Neural crest cell (in vitro differentiated cells): ENCODE results near the gene YAF2. TPM values are rescaled to one million over a fixed set of nuclear protein-coding genes. Genes with fewer than 3 reads are reported as not detected.

Source experiments
- DNase-seq: peaks from one replicate; pipeline ENCODE4 v3.0.0; 2021; ENCODE audit warnings: low read depth, mixed read lengths, low spot score
- H3K27ac Mint-ChIP-seq: one replicate; pipeline ENCODE4 v1.8.0; 2021; ENCODE audit warnings: mild to moderate bottlenecking, mixed read lengths; ENCODE audit not compliant: unreplicated experiment
- H3K27me3 Mint-ChIP-seq: 2 replicates; pipeline ENCODE4 v1.8.0; 2021; ENCODE audit warnings: low read depth, mild to moderate bottlenecking, mixed read lengths
- H3K36me3 Mint-ChIP-seq: 2 replicates; pipeline ENCODE4 v1.8.0; 2021; ENCODE audit warnings: low read depth, mild to moderate bottlenecking, mixed read lengths
- H3K4me1 Mint-ChIP-seq: 2 replicates; pipeline ENCODE4 v1.8.0; 2021; ENCODE audit warnings: mixed read lengths
- H3K4me3 Mint-ChIP-seq: one replicate; pipeline ENCODE4 v1.8.0; 2021; ENCODE audit warnings: mild to moderate bottlenecking, mixed read lengths
- H3K9me3 Mint-ChIP-seq: 2 replicates; pipeline ENCODE4 v1.8.0; 2021; ENCODE audit warnings: mixed read lengths
- total RNA-seq: library from RNA; stranded (reverse); gene quantifications from 2 replicates; pipeline ENCODE4 v1.2.1, GENCODE V29; 2021
- TF ChIP-seq, protein P1 (sequence below): fragments of 200-600 bp; sonication (generic); conservative IDR thresholded peaks from 2 replicates; pipeline ENCODE4 v1.5.0; 2021; ENCODE audit warnings: antibody characterized with exemption, mild to moderate bottlenecking

The YAF2 gene
- total RNA-seq, 1 donor from 2014 or later: 33.6 TPM

- peaks cover 6% of the 10 kb centered on the region for H3K4me1 Mint-ChIP-seq
- H3K9me3 Mint-ChIP-seq: no peaks in the 10 kb centered on the region
- no peaks in the 10 kb centered on the region for H3K27me3 Mint-ChIP-seq
- TF ChIP-seq, protein P1, sequence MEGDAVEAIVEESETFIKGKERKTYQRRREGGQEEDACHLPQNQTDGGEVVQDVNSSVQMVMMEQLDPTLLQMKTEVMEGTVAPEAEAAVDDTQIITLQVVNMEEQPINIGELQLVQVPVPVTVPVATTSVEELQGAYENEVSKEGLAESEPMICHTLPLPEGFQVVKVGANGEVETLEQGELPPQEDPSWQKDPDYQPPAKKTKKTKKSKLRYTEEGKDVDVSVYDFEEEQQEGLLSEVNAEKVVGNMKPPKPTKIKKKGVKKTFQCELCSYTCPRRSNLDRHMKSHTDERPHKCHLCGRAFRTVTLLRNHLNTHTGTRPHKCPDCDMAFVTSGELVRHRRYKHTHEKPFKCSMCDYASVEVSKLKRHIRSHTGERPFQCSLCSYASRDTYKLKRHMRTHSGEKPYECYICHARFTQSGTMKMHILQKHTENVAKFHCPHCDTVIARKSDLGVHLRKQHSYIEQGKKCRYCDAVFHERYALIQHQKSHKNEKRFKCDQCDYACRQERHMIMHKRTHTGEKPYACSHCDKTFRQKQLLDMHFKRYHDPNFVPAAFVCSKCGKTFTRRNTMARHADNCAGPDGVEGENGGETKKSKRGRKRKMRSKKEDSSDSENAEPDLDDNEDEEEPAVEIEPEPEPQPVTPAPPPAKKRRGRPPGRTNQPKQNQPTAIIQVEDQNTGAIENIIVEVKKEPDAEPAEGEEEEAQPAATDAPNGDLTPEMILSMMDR: no peak
- no peaks in the 10 kb centered on the region for H3K36me3 Mint-ChIP-seq
- no peak for DNase-seq
- no peak overlapping the region for H3K27ac Mint-ChIP-seq
- no peak overlapping the region for H3K4me3 Mint-ChIP-seq
Observed at GRCh38 chr12:42266579-42267230, 28.7 kb upstream of the YAF2 start.

DNA sequence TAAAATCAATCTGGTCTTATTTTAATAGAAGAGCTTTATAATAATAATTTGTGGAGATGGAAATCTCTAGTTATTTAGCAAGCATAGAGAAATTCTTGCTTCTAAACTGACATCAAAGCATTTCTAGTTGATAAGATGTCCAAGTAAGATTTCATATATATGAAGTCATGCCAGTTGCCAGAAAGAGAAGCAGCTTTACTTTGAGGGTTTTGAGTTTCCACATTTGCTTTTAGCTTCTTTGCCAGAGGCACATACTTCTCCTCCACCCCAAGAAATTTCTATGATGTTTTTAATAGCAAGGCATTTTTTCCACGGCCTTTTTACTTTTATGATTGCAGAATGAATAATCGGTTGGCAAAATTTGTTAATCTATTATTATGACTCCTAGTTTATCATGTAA lies 24.2 kb upstream of the YAF2 start:
- Mint-ChIP-seq H3K9me3 (no peaks in the 10 kb centered on the region), H3K27me3 (no peaks in the 10 kb centered on the region), H3K36me3 (no peaks in the 10 kb centered on the region), H3K4me3 (no peak overlapping the region), H3K4me1 (no peaks in the 10 kb centered on the region), H3K27ac (no peak overlapping the region)
- TF ChIP-seq, protein P1: no peak
- DNase-seq: no peak

- H3K9me3 Mint-ChIP-seq: no peaks in the 10 kb centered on the region
- H3K27me3 Mint-ChIP-seq: no peaks in the 10 kb centered on the region
- DNase-seq: no peak
- no peak overlapping the region for H3K27ac Mint-ChIP-seq
- no peak overlapping the region for H3K4me3 Mint-ChIP-seq
- TF ChIP-seq, protein P1: no peak
- no peaks in the 10 kb centered on the region for H3K4me1 Mint-ChIP-seq
- H3K36me3 Mint-ChIP-seq: no peaks in the 10 kb centered on the region
Observed at GRCh38 chr12:42261708-42262107, 23.7 kb upstream of the YAF2 start.

GRCh38 chr12:42260518-42260917 lies 22.5 kb upstream of the YAF2 start:
- Mint-ChIP-seq H3K9me3 (no peaks in the 10 kb centered on the region), H3K4me3 (no peak overlapping the region), H3K36me3 (no peaks in the 10 kb centered on the region), H3K27me3 (no peaks in the 10 kb centered on the region), H3K4me1 (no peaks in the 10 kb centered on the region), H3K27ac (no peak overlapping the region)
- TF ChIP-seq, protein P1: no peak
- no peak for DNase-seq

- Mint-ChIP-seq H3K4me3 (no peak overlapping the region), H3K36me3 (peaks cover 2% of the 10 kb centered on the region), H3K4me1 (no peaks in the 10 kb centered on the region), H3K27ac (no peak overlapping the region), H3K27me3 (no peaks in the 10 kb centered on the region), H3K9me3 (no peaks in the 10 kb centered on the region)
- TF ChIP-seq, protein P1: no peak
- DNase-seq: no peak
Observed at GRCh38 chr12:42259699-42260098, 21.7 kb upstream of the YAF2 start.
